Ovary (tissue), 9 donors: ENCODE results near the gene SH2D4B. TPM values are rescaled to one million over a fixed set of nuclear protein-coding genes. Genes with fewer than 3 reads are reported as not detected.
"Not testable (repeated sequence)": the region's sequence is repeated elsewhere in the genome, so short reads cannot be mapped to it uniquely, and the experiment has no call there.

Source experiments
- DNase-seq, 5 donors: peaks; one replicate each; pipeline ENCODE4 v3.0.0-alpha.2; 2019 to 2020
- H3K27ac ChIP-seq, 2 donors: fragments of 200-600 bp; one replicate each; pipeline versions ENCODE4 v1.5.1 to v1.8.0; 2019 to 2022
- H3K27me3 ChIP-seq: fragments of 200-600 bp; one replicate; pipeline ENCODE4 v1.8.0; 2022
- H3K36me3 ChIP-seq: fragments of 200-600 bp; sonication (generic); one replicate; pipeline ENCODE4 v1.5.1; 2019
- H3K4me1 ChIP-seq: one replicate; pipeline ENCODE4 v1.8.1; 2013; ENCODE audit warnings: mild to moderate bottlenecking, moderate library complexity; ENCODE audit not compliant: insufficient read depth
- H3K4me3 ChIP-seq: fragments of 200-600 bp; sonication (generic); one replicate; pipeline ENCODE4 v1.5.1; 2017
- H3K9me3 ChIP-seq, 2 donors: fragments of 200-600 bp in 1 of 2; sonication (generic) in 1 of 2; one replicate each; pipeline versions ENCODE4 v1.5.1 to v1.8.1; 2013 to 2019; ENCODE audit warnings: mild to moderate bottlenecking in 1 of 2, moderate library complexity in 1 of 2
- EP300 ChIP-seq: sonication (generic); formaldehyde crosslinking; IDR thresholded peaks from one replicate; pipeline ENCODE4 v1.6.1; 2017; ENCODE audit warnings: antibody characterized with exemption
- POLR2A ChIP-seq: fragments of 450-650 bp; IDR thresholded peaks from one replicate; pipeline ENCODE4 v1.6.1; 2017; ENCODE audit warnings: antibody characterized with exemption, mild to moderate bottlenecking, moderate library complexity
- WGBS, 3 donors: extraction: QIAGEN DNeasy Blood & Tissue Kit in 1 of 3; methylation state at CpG; one replicate each; pipeline versions ENCODE4 v1.1.5 to v1.1.7; 2013 to 2017; 5-methylcytosine and 5-hydroxymethylcytosine counted together
- intact Hi-C, 4 donors: fragments of 100-400 bp; cut with DNase I; formaldehyde crosslinking; loops; one replicate each; pipeline versions ENCODE4 v1.11.0 to v1.15.1; 2022 to 2023
- polyA plus RNA-seq, 2 donors: library from polyadenylated mRNA; stranded (reverse); fragments of 200-250 nt in 1 of 2; fragments of 350-450 nt in 1 of 2; fragmentation: Illumina TruSeq in 1 of 2; extraction: RNeasy Lipid Tissue Mini Kit (QIAGEN cat#74804) in 1 of 2; gene quantifications; one replicate each; pipeline ENCODE4 v1.2.3, GENCODE V29; 2013 to 2014
- total RNA-seq, 7 donors: library from RNA; depleted of rRNA in 2 of 7; stranded (reverse); fragments of >200 nt in 2 of 7; fragmentation: NEBNext Ultra II Directional in 3 of 7; extraction: Animal tissue kit (Norgen Biotek cat#: 25700) in 3 of 7; gene quantifications; one replicate each; pipeline versions ENCODE4 v1.1.0 to v1.2.4, GENCODE V29; 2016 to 2023
- TF ChIP-seq, protein P1 (sequence below), 3 donors: fragments of 450-650 bp in 2 of 3; fragments of 200-600 bp in 1 of 3; IDR thresholded peaks; one replicate each; pipeline versions ENCODE4 v1.5.1 to v1.8.0; 2016 to 2022; ENCODE audit warnings: antibody characterized with exemption in 3 of 3, mild to moderate bottlenecking in 1 of 3
- donor health status: DM: no; HTN: no; CAD: no; lungs with moderate emphysema.
- donor health status: DM: no; HTN: no; CAD: no.
- donor health status: Bipolar disorder and iron deficiency.
- donor health status: DM: yes; HTN: yes; CAD: no.
- donor health status: DM: no; HTN: no; CAD: no.
- donor health status: DM: yes; HTN: yes; CAD: no.

The SH2D4B gene
- total and polyA plus RNA-seq, 9 donors: 0.05 to 0.53 (median 0.10) TPM; not detected in 5

DNA sequence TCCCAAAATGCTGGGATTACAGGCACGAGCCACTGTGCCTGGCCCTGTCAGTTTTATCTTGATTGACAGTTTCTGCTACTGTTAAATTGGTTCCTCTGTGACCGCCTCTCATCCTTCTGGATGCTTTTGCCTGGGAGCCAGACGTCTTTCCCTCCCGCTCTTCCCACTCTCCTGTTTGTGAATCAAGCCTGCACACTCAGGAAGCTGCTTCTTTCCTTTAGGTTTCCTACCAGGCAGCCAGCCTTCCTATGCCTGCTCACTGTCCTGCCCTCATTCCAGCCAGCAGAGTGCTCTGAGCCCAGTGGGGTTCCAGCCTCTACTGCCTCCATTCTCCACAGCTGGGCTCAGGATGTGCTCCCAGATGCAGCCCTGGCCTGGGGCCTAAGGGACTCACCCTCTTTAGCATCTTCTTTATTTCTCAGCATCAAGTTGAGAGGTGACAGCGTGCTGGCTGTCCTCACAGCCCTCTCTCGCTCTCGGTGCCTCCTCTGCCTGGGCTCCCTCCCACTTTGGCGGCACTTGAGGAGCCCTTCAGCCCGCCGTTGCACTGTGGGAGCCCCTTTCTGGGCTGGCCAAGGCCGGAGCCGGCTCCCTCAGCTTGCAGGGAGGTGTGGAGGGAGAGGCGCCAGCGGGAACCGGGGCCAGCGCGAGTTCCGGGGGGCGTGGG lies 5.1 kb downstream of the SH2D4B start:
- intact Hi-C loops: no loop called here
- Histone ChIP-seq H3K27me3 (no peaks in the 10 kb centered on the region), H3K36me3 (no peaks in the 10 kb centered on the region), H3K4me3 (no peak overlapping the region), H3K9me3 (no peaks in the 10 kb centered on the region), H3K27ac (no peak overlapping the region), H3K4me1 (no peaks in the 10 kb centered on the region)
- WGBS, 3 donors: 91 to 94% (median 94%) methylated on average over 19 of the region's 19 CpGs
- TF ChIP-seq POLR2A (no peak), EP300 (no peak)
- TF ChIP-seq, protein P1, sequence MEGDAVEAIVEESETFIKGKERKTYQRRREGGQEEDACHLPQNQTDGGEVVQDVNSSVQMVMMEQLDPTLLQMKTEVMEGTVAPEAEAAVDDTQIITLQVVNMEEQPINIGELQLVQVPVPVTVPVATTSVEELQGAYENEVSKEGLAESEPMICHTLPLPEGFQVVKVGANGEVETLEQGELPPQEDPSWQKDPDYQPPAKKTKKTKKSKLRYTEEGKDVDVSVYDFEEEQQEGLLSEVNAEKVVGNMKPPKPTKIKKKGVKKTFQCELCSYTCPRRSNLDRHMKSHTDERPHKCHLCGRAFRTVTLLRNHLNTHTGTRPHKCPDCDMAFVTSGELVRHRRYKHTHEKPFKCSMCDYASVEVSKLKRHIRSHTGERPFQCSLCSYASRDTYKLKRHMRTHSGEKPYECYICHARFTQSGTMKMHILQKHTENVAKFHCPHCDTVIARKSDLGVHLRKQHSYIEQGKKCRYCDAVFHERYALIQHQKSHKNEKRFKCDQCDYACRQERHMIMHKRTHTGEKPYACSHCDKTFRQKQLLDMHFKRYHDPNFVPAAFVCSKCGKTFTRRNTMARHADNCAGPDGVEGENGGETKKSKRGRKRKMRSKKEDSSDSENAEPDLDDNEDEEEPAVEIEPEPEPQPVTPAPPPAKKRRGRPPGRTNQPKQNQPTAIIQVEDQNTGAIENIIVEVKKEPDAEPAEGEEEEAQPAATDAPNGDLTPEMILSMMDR (IDR thresholded peaks at IDR 0.05): no peak
- no peak for DNase-seq

DNA sequence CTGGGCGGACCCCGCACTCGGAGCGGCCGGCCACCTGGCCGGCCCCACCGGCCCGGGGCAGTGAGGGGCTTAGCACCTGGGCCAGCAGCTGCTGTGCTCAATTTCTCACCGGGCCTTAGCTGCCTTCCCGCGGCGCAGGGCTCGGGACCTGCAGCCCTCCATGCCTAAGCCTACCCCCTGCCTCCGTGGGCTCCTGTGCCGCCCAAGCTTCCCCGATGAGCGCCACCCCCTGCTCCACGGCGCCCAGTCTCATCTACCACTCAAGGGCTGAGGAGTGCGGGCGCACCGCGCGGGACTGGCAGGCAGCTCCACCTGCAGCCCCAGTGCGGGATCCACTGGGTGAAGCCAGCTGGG lies 5.6 kb downstream of the SH2D4B start:
- WGBS, 3 donors: 96 to 98% (median 98%) methylated on average over 25 of the region's 25 CpGs
- H3K9me3 ChIP-seq, H3K4me1 ChIP-seq, H3K4me3 ChIP-seq, DNase-seq, H3K36me3 ChIP-seq, intact Hi-C loops, H3K27me3 ChIP-seq, H3K27ac ChIP-seq: not testable (repeated sequence)

DNA sequence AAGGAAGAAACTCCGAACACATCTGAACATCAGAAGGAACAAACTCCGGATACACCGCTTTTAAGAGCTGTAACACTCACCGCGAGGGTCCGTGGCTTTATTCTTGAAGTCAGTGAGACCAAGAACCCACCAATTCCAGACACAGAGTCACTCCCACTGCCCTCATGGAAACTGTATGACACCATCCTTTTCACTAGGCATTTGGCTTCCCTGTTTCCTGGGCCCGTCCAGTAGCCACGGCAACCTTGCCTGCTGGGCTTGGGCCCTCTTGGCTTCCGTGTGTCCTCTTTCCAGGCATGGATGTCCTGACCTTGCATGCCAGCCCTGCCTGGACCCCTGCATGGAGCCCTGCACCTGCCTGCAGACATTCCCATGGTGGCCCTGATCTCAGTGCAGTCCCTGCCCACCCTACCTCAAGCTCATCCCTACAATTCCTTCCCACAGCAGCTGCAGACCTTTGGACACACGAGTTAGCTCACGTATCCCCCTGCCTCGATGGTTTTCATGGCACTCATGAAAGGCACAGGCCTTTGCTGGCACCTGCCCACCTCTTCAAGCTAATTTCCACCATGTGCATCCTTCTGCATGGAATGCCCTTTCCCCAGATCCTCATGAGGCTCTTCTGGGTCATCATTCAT lies 6.7 kb downstream of the SH2D4B start:
- intact Hi-C loops: no loop called here
- no peak for TF ChIP-seq EP300
- TF ChIP-seq, protein P1 (IDR thresholded peaks at IDR 0.05): no peak
- no peak for TF ChIP-seq POLR2A

DNA sequence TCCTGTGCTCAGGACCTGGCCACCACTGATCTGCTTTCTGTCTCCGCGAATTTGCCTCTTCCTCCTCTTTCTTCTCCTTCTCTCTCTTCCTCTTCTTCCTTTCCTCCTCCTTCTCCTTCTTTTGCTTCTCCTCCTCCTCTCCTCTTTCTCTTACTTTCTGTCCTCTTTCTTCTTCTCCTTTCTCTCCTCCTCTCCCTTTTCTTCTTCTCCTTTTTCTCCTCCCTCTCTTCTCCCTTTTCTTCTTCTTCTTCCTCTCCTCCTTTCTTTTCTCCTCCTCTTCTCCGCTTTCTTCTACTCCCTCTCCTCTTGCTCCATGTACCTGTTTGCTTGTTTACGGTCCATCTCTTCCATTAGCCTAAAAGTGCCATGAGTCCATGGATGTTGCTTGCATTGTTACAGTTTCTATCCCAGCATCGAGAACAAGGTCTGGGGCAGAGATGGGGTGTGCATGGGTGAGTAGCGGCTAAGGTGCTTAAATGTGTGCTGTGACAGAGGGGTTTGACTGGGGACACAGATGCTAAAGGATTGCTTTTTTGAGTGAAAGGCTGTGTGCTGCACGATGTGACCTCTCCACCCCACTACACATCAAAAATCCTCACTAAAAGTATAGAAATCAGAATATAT lies 7.7 kb downstream of the SH2D4B start:
- no peak overlapping the region for H3K4me3 ChIP-seq
- DNase-seq: no peak
- H3K9me3 ChIP-seq: no peaks in the 10 kb centered on the region
- no peaks in the 10 kb centered on the region for H3K27me3 ChIP-seq
- WGBS, 3 donors: 88 to 91% (median 88%) methylated on average over 7 of the region's 7 CpGs
- TF ChIP-seq EP300 (no peak), POLR2A (no peak)
- TF ChIP-seq, protein P1 (IDR thresholded peaks at IDR 0.05): no peak
- intact Hi-C loops: no loop called here
- H3K4me1 ChIP-seq: no peaks in the 10 kb centered on the region
- H3K27ac ChIP-seq: no peak overlapping the region
- H3K36me3 ChIP-seq: no peaks in the 10 kb centered on the region

More for the DNA sequence above, 6.7 kb downstream of the SH2D4B start:
- Histone ChIP-seq H3K4me3 (no peak overlapping the region), H3K9me3 (no peaks in the 10 kb centered on the region), H3K27ac (no peak overlapping the region), H3K36me3 (no peaks in the 10 kb centered on the region), H3K4me1 (no peaks in the 10 kb centered on the region), H3K27me3 (no peaks in the 10 kb centered on the region)
- 84 to 94% (median 94%) methylated on average over 12 of the region's 12 CpGs for WGBS, 3 donors
- no peak for DNase-seq

DNA sequence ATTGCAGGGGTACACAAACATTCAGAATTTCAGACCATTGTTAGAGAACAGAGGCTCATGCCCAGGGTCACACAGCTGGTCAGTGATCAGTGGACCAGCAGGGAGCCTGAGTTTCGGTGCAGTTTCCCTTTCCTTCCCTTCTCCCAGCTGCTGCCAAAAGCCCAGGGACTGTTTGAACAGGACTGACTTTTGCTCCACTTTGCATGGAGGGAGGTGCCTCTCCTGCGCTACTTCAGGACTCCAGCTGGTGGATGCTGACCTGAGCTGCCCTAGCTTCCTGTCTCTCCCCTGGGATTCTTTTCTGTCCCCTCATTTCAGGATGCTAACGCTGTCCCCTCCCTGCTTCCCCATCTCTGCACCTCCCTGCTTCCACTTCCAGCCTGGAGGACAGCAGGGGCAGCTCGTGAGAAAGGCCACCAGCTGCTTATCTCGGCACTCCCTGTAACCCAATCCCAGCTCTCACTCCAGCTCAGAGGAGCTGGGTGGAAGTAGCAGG lies 14.5 kb downstream of the SH2D4B start:
- WGBS, 3 donors: 5 to 23% (median 5%) methylated on average over 5 of the region's 5 CpGs
- TF ChIP-seq POLR2A: no peak
- no peak for TF ChIP-seq EP300
- TF ChIP-seq, protein P1 (IDR thresholded peaks at IDR 0.05): no peak
- H3K36me3 ChIP-seq: no peaks in the 10 kb centered on the region
- no peaks in the 10 kb centered on the region for H3K9me3 ChIP-seq
- DNase-seq: no peak
- intact Hi-C loops: no loop called here
- no peaks in the 10 kb centered on the region for H3K4me1 ChIP-seq
- no peaks in the 10 kb centered on the region for H3K27me3 ChIP-seq
- no peak overlapping the region for H3K4me3 ChIP-seq
- no peak overlapping the region for H3K27ac ChIP-seq
